Body of pancreas (tissue), 4 donors: ENCODE measurements around the gene PARP3. TPM values are rescaled to one million over a fixed set of nuclear protein-coding genes. Genes with fewer than 3 reads are reported as not detected.

ENCODE experiments used
- ATAC-seq: fragments of 150-250 bp; one replicate; pipeline ENCODE4 v1.9.1; 2016
- DNase-seq, 4 donors: peaks; one replicate each; pipeline ENCODE4 v3.0.0-alpha.2; 2019
- H3K27ac ChIP-seq, 4 donors: fragments of 200-600 bp; sonication (generic); 1 replicate in 3 of 4; 2 replicates in 1 of 4; pipeline versions ENCODE4 v1.5.1 to v1.6.1; 2016 to 2019; ENCODE audit warnings: mild to moderate bottlenecking in 1 of 4, mixed read lengths in 1 of 4, moderate library complexity in 1 of 4
- H3K27me3 ChIP-seq, 2 donors: fragments of 200-600 bp; sonication (generic); one replicate each; pipeline ENCODE4 v1.6.0; 2016; ENCODE audit warnings: mild to moderate bottlenecking in 1 of 2
- H3K36me3 ChIP-seq, 2 donors: fragments of 200-600 bp; sonication (generic); replicated peaks in 1 of 2; 2 replicates each; pipeline ENCODE4 v1.5.1; 2016; ENCODE audit warnings: low read depth in 2 of 2; ENCODE audit not compliant: insufficient read depth in 1 of 2
- H3K4me1 ChIP-seq: fragments of 200-600 bp; sonication (generic); one replicate; pipeline ENCODE4 v1.6.0; 2016
- H3K4me3 ChIP-seq, 2 donors: fragments of 200-600 bp; sonication (generic); 1 replicate in 1 of 2; 2 replicates in 1 of 2; pipeline ENCODE4 v1.5.1; 2016 to 2019
- H3K9me3 ChIP-seq, 3 donors: fragments of 200-600 bp; sonication (generic); 1 replicate in 2 of 3; 2 replicates in 1 of 3; pipeline ENCODE4 v1.5.1; 2016
- POLR2A ChIP-seq, 3 donors: fragments of 450-650 bp; IDR thresholded peaks; one replicate each; pipeline ENCODE4 v1.6.1; 2016; ENCODE audit warnings: antibody characterized with exemption in 3 of 3, mild to moderate bottlenecking in 2 of 3
- WGBS, 2 donors: methylation state at CpG; one replicate each; pipeline ENCODE4 v1.1.5; 2017; 5-methylcytosine and 5-hydroxymethylcytosine counted together
- intact Hi-C: fragments of 100-400 bp; cut with DNase I; formaldehyde crosslinking; loops from one replicate; pipeline ENCODE4 v1.15.1; 2023
- total RNA-seq, 2 donors: library from RNA; depleted of rRNA; stranded (reverse); fragments of >200 nt; gene quantifications; one replicate each; pipeline ENCODE4 v1.1.0, GENCODE V29; 2016
- TF ChIP-seq, protein P1 (sequence below), 7 experiments: fragments of 450-650 bp in 4 of 7; fragments of 200-600 bp in 3 of 7; sonication (generic) in 3 of 7; IDR thresholded peaks; one replicate each; pipeline ENCODE4 v1.5.1; 2016 to 2019; ENCODE audit warnings: antibody characterized with exemption in 7 of 7

The PARP3 gene
- total RNA-seq, 2 donors from 2014 or later, result 4.2 to 18.8 TPM

GRCh38 chr3:51962854-51963530 is 20.8 kb downstream of the PARP3 start:
- no peaks in the 10 kb centered on the region for H3K36me3 ChIP-seq
- H3K27me3 ChIP-seq, result no peaks in the 10 kb centered on the region
- intact Hi-C loops, result no loop called here
- no peaks in the 10 kb centered on the region for H3K9me3 ChIP-seq
- no peak for DNase-seq
- no peak for ATAC-seq
- H3K27ac ChIP-seq, result no peak overlapping the region
- H3K4me1 ChIP-seq, result peaks cover 35% of the 10 kb centered on the region
- TF ChIP-seq, protein P1, sequence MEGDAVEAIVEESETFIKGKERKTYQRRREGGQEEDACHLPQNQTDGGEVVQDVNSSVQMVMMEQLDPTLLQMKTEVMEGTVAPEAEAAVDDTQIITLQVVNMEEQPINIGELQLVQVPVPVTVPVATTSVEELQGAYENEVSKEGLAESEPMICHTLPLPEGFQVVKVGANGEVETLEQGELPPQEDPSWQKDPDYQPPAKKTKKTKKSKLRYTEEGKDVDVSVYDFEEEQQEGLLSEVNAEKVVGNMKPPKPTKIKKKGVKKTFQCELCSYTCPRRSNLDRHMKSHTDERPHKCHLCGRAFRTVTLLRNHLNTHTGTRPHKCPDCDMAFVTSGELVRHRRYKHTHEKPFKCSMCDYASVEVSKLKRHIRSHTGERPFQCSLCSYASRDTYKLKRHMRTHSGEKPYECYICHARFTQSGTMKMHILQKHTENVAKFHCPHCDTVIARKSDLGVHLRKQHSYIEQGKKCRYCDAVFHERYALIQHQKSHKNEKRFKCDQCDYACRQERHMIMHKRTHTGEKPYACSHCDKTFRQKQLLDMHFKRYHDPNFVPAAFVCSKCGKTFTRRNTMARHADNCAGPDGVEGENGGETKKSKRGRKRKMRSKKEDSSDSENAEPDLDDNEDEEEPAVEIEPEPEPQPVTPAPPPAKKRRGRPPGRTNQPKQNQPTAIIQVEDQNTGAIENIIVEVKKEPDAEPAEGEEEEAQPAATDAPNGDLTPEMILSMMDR (IDR thresholded peaks at IDR 0.05), result no peak
- no peak for TF ChIP-seq POLR2A (IDR thresholded peaks at IDR 0.05)
- no peak overlapping the region for H3K4me3 ChIP-seq
- 84 to 95% methylated on average over 2 to 6 of the region's 6 CpGs for WGBS, 2 donors

- ATAC-seq (no peak), DNase-seq (no peak)
- Histone ChIP-seq H3K36me3 (no peaks in the 10 kb centered on the region), H3K4me3 (no peak overlapping the region), H3K4me1 (peaks cover 43% of the 10 kb centered on the region), H3K27ac (no peak overlapping the region), H3K27me3 (no peaks in the 10 kb centered on the region), H3K9me3 (no peaks in the 10 kb centered on the region)
- TF ChIP-seq, protein P1 (IDR thresholded peaks at IDR 0.05), result no peak
- TF ChIP-seq POLR2A (IDR thresholded peaks at IDR 0.05), result no peak
- intact Hi-C loops, result no loop called here
- 69 to 79% methylated on average over 9 to 12 of the region's 12 CpGs for WGBS, 2 donors
These were observed 21.8 kb downstream of the PARP3 start for GRCh38 chr3:51963951-51964451.

- no peak for ATAC-seq
- no peak overlapping the region for H3K27ac ChIP-seq
These were observed 22.4 kb downstream of the PARP3 start for GRCh38 chr3:51964521-51964920.

GRCh38 chr3:51966016-51966415 is 23.9 kb downstream of the PARP3 start:
- Histone ChIP-seq H3K4me3 (no peak overlapping the region), H3K27ac (no peak overlapping the region), H3K4me1 (peaks cover 63% of the 10 kb centered on the region), H3K27me3 (no peaks in the 10 kb centered on the region), H3K36me3 (no peaks in the 10 kb centered on the region), H3K9me3 (no peaks in the 10 kb centered on the region)
- DNase-seq, result no peak
- intact Hi-C loops, result no loop called here
- TF ChIP-seq POLR2A (IDR thresholded peaks at IDR 0.05), result no peak
- TF ChIP-seq, protein P1 (IDR thresholded peaks at IDR 0.05), result no peak
- 80% methylated on average over 2 of the region's 2 CpGs for WGBS, 2 donors
- ATAC-seq, result no peak

More at GRCh38 chr3:51964521-51964920, 22.4 kb downstream of the PARP3 start:
- Histone ChIP-seq H3K4me1 (peaks cover 48% of the 10 kb centered on the region), H3K4me3 (no peak overlapping the region), H3K27me3 (no peaks in the 10 kb centered on the region), H3K9me3 (no peaks in the 10 kb centered on the region), H3K36me3 (no peaks in the 10 kb centered on the region)
- WGBS, 2 donors, result 83 to 84% methylated on average over 4 of the region's 4 CpGs
- intact Hi-C loops, result no loop called here
- TF ChIP-seq POLR2A (IDR thresholded peaks at IDR 0.05), result no peak
- TF ChIP-seq, protein P1 (IDR thresholded peaks at IDR 0.05), result no peak
- no peak for DNase-seq

DNA sequence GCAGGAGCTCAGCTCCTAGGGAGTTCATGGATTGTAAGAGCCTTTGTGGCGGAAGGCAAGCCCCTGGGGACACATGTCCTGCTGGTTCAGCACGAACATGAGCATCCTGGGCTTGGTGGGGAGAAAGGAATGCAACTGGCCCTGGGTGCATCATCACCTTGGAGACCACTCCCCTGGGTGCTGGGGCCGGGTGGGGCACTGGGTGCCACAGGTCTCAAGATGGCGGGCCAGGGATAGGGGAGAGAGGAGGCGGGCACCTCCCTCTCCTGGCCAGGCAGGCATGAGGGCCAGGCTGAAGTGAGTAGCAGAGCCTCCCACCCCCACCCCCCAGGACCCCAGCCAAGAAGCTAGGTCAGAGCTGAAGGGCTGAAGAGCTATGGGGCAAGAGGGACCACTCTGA is 24.3 kb downstream of the PARP3 start:
- Histone ChIP-seq H3K4me1 (peaks cover 67% of the 10 kb centered on the region), H3K27me3 (no peaks in the 10 kb centered on the region), H3K36me3 (no peaks in the 10 kb centered on the region), H3K27ac (peak overlapping the region in 3 of 4 donors; percentile 77 to 91 (median 83)), H3K9me3 (no peaks in the 10 kb centered on the region), H3K4me3 (peak overlapping the region in 1 of 2 donors; percentile 42)
- TF ChIP-seq, protein P1 (IDR thresholded peaks at IDR 0.05), result no peak
- TF ChIP-seq POLR2A (IDR thresholded peaks at IDR 0.05), result no peak
- 74 to 90% methylated on average over 2 to 4 of the region's 5 CpGs for WGBS, 2 donors
- intact Hi-C loops, result no loop called here
- ATAC-seq (no peak), DNase-seq (no peak)
